Keratinocyte (primary cell): Measurements from ENCODE around the gene ZBTB17.

Experiments used
- EZH2 ChIP-seq: IDR thresholded peaks from one replicate; pipeline ENCODE4 v1.6.1; 2012; ENCODE audit warnings: inconsistent platforms, mild to moderate bottlenecking, low read length, moderate library complexity
- TF ChIP-seq, protein P1 (sequence below), 3 experiments: IDR thresholded peaks in 1 of 3; conservative IDR thresholded peaks in 1 of 3; optimal IDR thresholded peaks in 1 of 3; 2 replicates in 2 of 3; 3 replicates in 1 of 3; pipeline versions ENCODE3 to v1.5.1; 2011; ENCODE audit warnings: low read length in 3 of 3, mild to moderate bottlenecking in 3 of 3, moderate library complexity in 2 of 3, control low read depth in 1 of 3, inconsistent platforms in 1 of 3; ENCODE audit not compliant: insufficient read depth in 2 of 3; ENCODE audit errors: extremely low read depth in 1 of 3

DNA sequence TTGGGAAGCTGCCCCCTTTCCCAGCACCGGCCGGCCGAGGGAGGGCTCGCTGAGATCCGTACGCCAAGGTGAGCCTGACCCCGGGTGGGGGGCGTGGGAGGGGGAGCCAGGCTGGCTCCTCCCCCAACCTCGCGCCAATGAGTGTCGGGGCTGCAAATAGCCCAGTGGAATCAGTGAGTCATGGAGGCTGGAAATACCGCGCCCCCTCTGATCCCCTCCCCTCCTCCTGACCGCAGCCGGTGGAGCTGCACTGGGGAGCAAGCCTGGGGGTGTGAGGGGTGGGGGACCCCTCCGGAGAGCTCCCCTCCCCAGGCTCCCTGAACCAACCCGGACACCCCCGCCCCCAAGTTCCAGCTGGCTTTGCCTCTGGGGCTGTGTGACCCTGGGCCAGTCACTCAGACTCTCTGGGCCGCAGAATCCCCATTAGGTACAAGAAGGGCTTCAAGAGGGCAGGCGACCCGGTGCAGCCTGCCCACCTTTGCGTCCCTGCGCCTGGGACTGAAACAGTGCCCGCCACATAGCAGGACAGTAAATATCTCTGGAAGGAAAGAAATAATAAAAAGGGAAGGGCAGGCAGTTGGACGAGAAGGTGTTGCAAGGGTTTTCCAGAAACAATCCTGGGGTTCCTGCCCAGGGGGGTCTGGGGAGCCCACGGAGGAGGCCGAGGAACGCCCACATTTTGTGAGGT, 37.5 kb upstream of the ZBTB17 start:
- TF ChIP-seq, protein P1, sequence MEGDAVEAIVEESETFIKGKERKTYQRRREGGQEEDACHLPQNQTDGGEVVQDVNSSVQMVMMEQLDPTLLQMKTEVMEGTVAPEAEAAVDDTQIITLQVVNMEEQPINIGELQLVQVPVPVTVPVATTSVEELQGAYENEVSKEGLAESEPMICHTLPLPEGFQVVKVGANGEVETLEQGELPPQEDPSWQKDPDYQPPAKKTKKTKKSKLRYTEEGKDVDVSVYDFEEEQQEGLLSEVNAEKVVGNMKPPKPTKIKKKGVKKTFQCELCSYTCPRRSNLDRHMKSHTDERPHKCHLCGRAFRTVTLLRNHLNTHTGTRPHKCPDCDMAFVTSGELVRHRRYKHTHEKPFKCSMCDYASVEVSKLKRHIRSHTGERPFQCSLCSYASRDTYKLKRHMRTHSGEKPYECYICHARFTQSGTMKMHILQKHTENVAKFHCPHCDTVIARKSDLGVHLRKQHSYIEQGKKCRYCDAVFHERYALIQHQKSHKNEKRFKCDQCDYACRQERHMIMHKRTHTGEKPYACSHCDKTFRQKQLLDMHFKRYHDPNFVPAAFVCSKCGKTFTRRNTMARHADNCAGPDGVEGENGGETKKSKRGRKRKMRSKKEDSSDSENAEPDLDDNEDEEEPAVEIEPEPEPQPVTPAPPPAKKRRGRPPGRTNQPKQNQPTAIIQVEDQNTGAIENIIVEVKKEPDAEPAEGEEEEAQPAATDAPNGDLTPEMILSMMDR (optimal IDR thresholded peaks at IDR 0.05 in 1 of 3, IDR thresholded peaks at IDR 0.05 in 1 of 3, conservative IDR thresholded peaks at IDR 0.05 in 1 of 3; ENCODE audit: extremely low read depth in 1 of 3, insufficient read depth in 2 of 3, low read length in 3 of 3): no peak
- no peak for TF ChIP-seq EZH2
